Natural killer cell treated with Interleukin-12 subunit alpha and Interleukin-12 subunit beta and Interleukin-15 and Interleukin-18, amount 100 ng/mL, for 72 hours (primary cell): ENCODE measurements around the gene PMCH. TPM values are rescaled to one million over a fixed set of nuclear protein-coding genes. Genes with fewer than 3 reads are reported as not detected.
"Not testable (repeated sequence)": the region's sequence is repeated elsewhere in the genome, so short reads cannot be mapped to it uniquely, and the experiment has no call there.

Experiments used
- ATAC-seq, 2 donors: fragments of 150-1000 bp; cut with Tn5 transposase in 1 of 2; sonication (Bioruptor Pico), chemical (Tn5 transposase) in 1 of 2; 2 replicates each; pipeline ENCODE4 v1.10.0; 2021
- DNase-seq: peaks from one replicate; pipeline ENCODE4 v3.0.0; 2022; ENCODE audit warnings: low spot score
- H3K27ac Mint-ChIP-seq, 2 donors: 1 replicate in 1 of 2; 2 replicates in 1 of 2; pipeline ENCODE4 v1.8.0; 2022; ENCODE audit warnings: mixed read lengths in 2 of 2, mild to moderate bottlenecking in 1 of 2, moderate library complexity in 1 of 2
- H3K27me3 Mint-ChIP-seq, 2 donors: 1 replicate in 1 of 2; 2 replicates in 1 of 2; pipeline ENCODE4 v1.8.0; 2022; ENCODE audit warnings: mixed read lengths in 2 of 2
- H3K36me3 Mint-ChIP-seq: one replicate; pipeline ENCODE4 v1.8.0; 2022; ENCODE audit warnings: mixed read lengths
- H3K4me1 Mint-ChIP-seq, 2 donors: 1 replicate in 1 of 2; 2 replicates in 1 of 2; pipeline ENCODE4 v1.8.0; 2022; ENCODE audit warnings: low read depth in 2 of 2, mixed read lengths in 2 of 2, mild to moderate bottlenecking in 1 of 2
- H3K4me3 Mint-ChIP-seq: one replicate; pipeline ENCODE4 v1.8.0; 2022; ENCODE audit warnings: mixed read lengths
- H3K9me3 Mint-ChIP-seq: 2 replicates; pipeline ENCODE4 v1.8.0; 2022; ENCODE audit warnings: mixed read lengths
- total RNA-seq, 2 donors: library from RNA; stranded (reverse); gene quantifications; one replicate each; pipeline ENCODE4 v1.2.3, GENCODE V29; 2022

The PMCH gene
- total RNA-seq = not detected

- Mint-ChIP-seq H3K9me3 (no peaks in the 10 kb centered on the region), H3K27me3 (no peaks in the 10 kb centered on the region), H3K4me1 (no peaks in the 10 kb centered on the region), H3K27ac (no peak within 1 kb of the TSS), H3K4me3 (no peak within 1 kb of the TSS), H3K36me3 (no peaks in the 10 kb centered on the region)
- ATAC-seq (peak in 1 of 2 donors; percentile 93), DNase-seq (no peak)
Observed at GRCh38 chr12:102197789-102198188, at the start of gene PMCH. Gene PMCH (minus strand): TSS chr12:102197833. CDS start chr12:102197770, 63 bp downstream.

- not testable (repeated sequence) for H3K4me1 Mint-ChIP-seq, H3K27ac Mint-ChIP-seq, H3K36me3 Mint-ChIP-seq, ATAC-seq, H3K4me3 Mint-ChIP-seq, DNase-seq
- peaks cover 14% of the 10 kb centered on the region for H3K9me3 Mint-ChIP-seq
- H3K27me3 Mint-ChIP-seq = peaks cover 0 to 13% of the 10 kb centered on the region in 2 donors
Observed at GRCh38 chr12:102240859-102241258, 43.2 kb upstream of the PMCH start.

- H3K27ac Mint-ChIP-seq = no peak overlapping the region
- ATAC-seq = no peak
- H3K36me3 Mint-ChIP-seq = no peaks in the 10 kb centered on the region
Observed at GRCh38 chr12:102234599-102234998, 37.0 kb upstream of the PMCH start.

GRCh38 chr12:102232446-102232845 lies 34.8 kb upstream of the PMCH start:
- no peak overlapping the region for H3K27ac Mint-ChIP-seq
- ATAC-seq = no peak
- H3K4me1 Mint-ChIP-seq = no peaks in the 10 kb centered on the region
- H3K27me3 Mint-ChIP-seq = peaks cover 0 to 13% of the 10 kb centered on the region in 2 donors
- DNase-seq = no peak
- no peaks in the 10 kb centered on the region for H3K36me3 Mint-ChIP-seq
- peaks cover under 1% of the 10 kb centered on the region for H3K9me3 Mint-ChIP-seq
- no peak overlapping the region for H3K4me3 Mint-ChIP-seq

More at GRCh38 chr12:102234599-102234998, 37.0 kb upstream of the PMCH start:
- peaks cover 5% of the 10 kb centered on the region for H3K9me3 Mint-ChIP-seq
- peaks cover 0 to 17% of the 10 kb centered on the region in 2 donors for H3K27me3 Mint-ChIP-seq
- no peak overlapping the region for H3K4me3 Mint-ChIP-seq
- DNase-seq = no peak
- H3K4me1 Mint-ChIP-seq = no peaks in the 10 kb centered on the region

GRCh38 chr12:102232036-102232435 lies 34.4 kb upstream of the PMCH start:
- Mint-ChIP-seq H3K4me1 (no peaks in the 10 kb centered on the region), H3K4me3 (no peak overlapping the region)
- no peak for ATAC-seq

GRCh38 chr12:102227954-102228353 lies 30.3 kb upstream of the PMCH start:
- Mint-ChIP-seq H3K4me1 (no peaks in the 10 kb centered on the region), H3K9me3 (no peaks in the 10 kb centered on the region), H3K27ac (no peak overlapping the region), H3K27me3 (peaks cover 0 to 12% of the 10 kb centered on the region in 2 donors), H3K4me3 (no peak overlapping the region), H3K36me3 (no peaks in the 10 kb centered on the region)
- DNase-seq = no peak
- no peak for ATAC-seq

More at GRCh38 chr12:102232036-102232435, 34.4 kb upstream of the PMCH start:
- DNase-seq = no peak
- Mint-ChIP-seq H3K27me3 (peaks cover 0 to 12% of the 10 kb centered on the region in 2 donors), H3K27ac (no peak overlapping the region), H3K36me3 (no peaks in the 10 kb centered on the region), H3K9me3 (no peaks in the 10 kb centered on the region)

- Mint-ChIP-seq H3K4me3 (no peak overlapping the region), H3K27ac (no peak overlapping the region), H3K9me3 (no peaks in the 10 kb centered on the region), H3K36me3 (no peaks in the 10 kb centered on the region), H3K27me3 (no peaks in the 10 kb centered on the region), H3K4me1 (no peaks in the 10 kb centered on the region)
- no peak for ATAC-seq
- DNase-seq = no peak
Observed at GRCh38 chr12:102220736-102221135, 23.1 kb upstream of the PMCH start.

GRCh38 chr12:102215992-102216691 lies 18.5 kb upstream of the PMCH start:
- Mint-ChIP-seq H3K4me3 (no peak overlapping the region), H3K36me3 (no peaks in the 10 kb centered on the region), H3K27me3 (no peaks in the 10 kb centered on the region), H3K4me1 (no peaks in the 10 kb centered on the region), H3K27ac (no peak overlapping the region), H3K9me3 (peaks cover 5% of the 10 kb centered on the region)
- no peak for DNase-seq
- no peak for ATAC-seq

GRCh38 chr12:102204025-102204424 lies 6.4 kb upstream of the PMCH start:
- Mint-ChIP-seq H3K4me3 (no peak overlapping the region), H3K36me3 (peaks cover 32% of the 10 kb centered on the region), H3K9me3 (peaks cover 19% of the 10 kb centered on the region), H3K27ac (no peak overlapping the region), H3K4me1 (no peaks in the 10 kb centered on the region), H3K27me3 (no peaks in the 10 kb centered on the region)
- ATAC-seq (no peak), DNase-seq (no peak)

- peaks cover 19% of the 10 kb centered on the region for H3K36me3 Mint-ChIP-seq
- DNase-seq = no peak
- no peak for ATAC-seq
- no peaks in the 10 kb centered on the region for H3K27me3 Mint-ChIP-seq
- H3K27ac Mint-ChIP-seq = no peak overlapping the region
- H3K4me1 Mint-ChIP-seq = no peaks in the 10 kb centered on the region
- no peak overlapping the region for H3K4me3 Mint-ChIP-seq
- peaks cover 14% of the 10 kb centered on the region for H3K9me3 Mint-ChIP-seq
Observed at GRCh38 chr12:102202556-102202955, 4.9 kb upstream of the PMCH start.

- H3K9me3 Mint-ChIP-seq = peaks cover 9% of the 10 kb centered on the region
- no peak overlapping the region for H3K4me3 Mint-ChIP-seq
- H3K27me3 Mint-ChIP-seq = no peaks in the 10 kb centered on the region
- DNase-seq (no peak), ATAC-seq (no peak)
- peaks cover 14% of the 10 kb centered on the region for H3K36me3 Mint-ChIP-seq
- H3K4me1 Mint-ChIP-seq = no peaks in the 10 kb centered on the region
- H3K27ac Mint-ChIP-seq = no peak overlapping the region
Observed at GRCh38 chr12:102201436-102202061, 3.9 kb upstream of the PMCH start.

GRCh38 chr12:102195826-102196225 lies 1.8 kb downstream of the PMCH start:
- no peak for DNase-seq
- Mint-ChIP-seq H3K9me3 (no peaks in the 10 kb centered on the region), H3K27me3 (no peaks in the 10 kb centered on the region), H3K36me3 (no peaks in the 10 kb centered on the region), H3K4me3 (no peak overlapping the region), H3K27ac (no peak overlapping the region), H3K4me1 (no peaks in the 10 kb centered on the region)
- ATAC-seq = no peak

GRCh38 chr12:102182635-102183034 lies 15.0 kb downstream of the PMCH start:
- Mint-ChIP-seq H3K9me3 (no peaks in the 10 kb centered on the region), H3K36me3 (no peaks in the 10 kb centered on the region), H3K4me3 (no peak overlapping the region), H3K27ac (no peak overlapping the region), H3K4me1 (no peaks in the 10 kb centered on the region), H3K27me3 (no peaks in the 10 kb centered on the region)
- no peak for DNase-seq
- ATAC-seq = no peak

- ATAC-seq (no peak), DNase-seq (no peak)
- H3K36me3 Mint-ChIP-seq = no peaks in the 10 kb centered on the region
- no peak overlapping the region for H3K27ac Mint-ChIP-seq
- no peak overlapping the region for H3K4me3 Mint-ChIP-seq
- H3K27me3 Mint-ChIP-seq = no peaks in the 10 kb centered on the region
- no peaks in the 10 kb centered on the region for H3K4me1 Mint-ChIP-seq
- H3K9me3 Mint-ChIP-seq = no peaks in the 10 kb centered on the region
Observed at GRCh38 chr12:102174761-102175160, 22.9 kb downstream of the PMCH start.
